K562 (cell line): ENCODE data around the gene RPL19. TPM values are rescaled to one million over a fixed set of nuclear protein-coding genes. Genes with fewer than 3 reads are reported as not detected.

ENCODE experiments used
- ATAC-seq: fragments of 200-7000 bp; cut with Tn5 transposase; 3 replicates; pipeline ENCODE4 v1.9.1; 2020; ENCODE audit warnings: moderate library complexity
- BruUV-seq: library from RNA; stranded (reverse); fragments of 400-500 nt; replicated peaks from 2 replicates; lab custom pipeline; 2021; lab: Mats Ljungman, UMichigan
- CTCF ChIA-PET: fragments of 300-600 bp; formaldehyde crosslinking; extraction: SDS; loops from one replicate; lab custom pipeline; 2021; ENCODE audit warnings: low intra/inter-chr PET ratio; lab: Yijun Ruan, JAX
- POLR2A ChIA-PET: fragments of 300-600, 350-650 bp; sonication (Branson Sonifier 250); formaldehyde crosslinking; extraction: SDS; loops from one replicate; lab custom pipeline; 2021; ENCODE audit warnings: antibody characterized with exemption, inconsistent platforms; lab: Yijun Ruan, JAX
- DNase-seq, 4 experiments: peaks; one replicate each; pipeline versions ENCODE4 v3.0.0 to v3.0.0-alpha.2; 2011 to 2018; ENCODE audit warnings: low spot score in 3 of 4, mixed read lengths in 3 of 4; ENCODE audit errors: extremely low read depth in 1 of 4
- FAIRE-seq: peaks from 2 replicates; lab custom pipeline; 2011; peaks lifted over from hg19 to GRCh38; lab: Jason Lieb, UNC
- H2AFZ ChIP-seq: 2 replicates; pipeline ENCODE4 v1.6.0; 2011; ENCODE audit warnings: low read depth, low read length, control low read depth, inconsistent platforms
- H3K27ac ChIP-seq: fragments of 200-600 bp; 3 replicates; pipeline ENCODE4 v1.8.0; 2011; ENCODE audit warnings: low read depth, mild to moderate bottlenecking, control low read depth, inconsistent platforms, low read length, moderate library complexity, mixed read lengths; ENCODE audit errors: extremely low read depth
- H3K27me3 ChIP-seq, 2 experiments: fragments of 300-600 bp in 1 of 2; 2 replicates in 1 of 2; 3 replicates in 1 of 2; pipeline versions ENCODE4 v1.6.0 to v1.8.0; 2011; ENCODE audit warnings: inconsistent platforms in 2 of 2, low read length in 2 of 2, mild to moderate bottlenecking in 1 of 2, mixed read lengths in 1 of 2, moderate library complexity in 1 of 2; ENCODE audit not compliant: control insufficient read depth in 2 of 2, insufficient read depth in 2 of 2
- H3K36me3 ChIP-seq: fragments of 300-600 bp; 3 replicates; pipeline ENCODE4 v1.8.0; 2011; ENCODE audit warnings: mild to moderate bottlenecking, low read length, inconsistent platforms; ENCODE audit not compliant: control insufficient read depth, insufficient read depth
- H3K4me1 ChIP-seq, 2 experiments: fragments of 200-600 bp in 1 of 2; replicated peaks in 1 of 2; 2 replicates in 1 of 2; 3 replicates in 1 of 2; pipeline versions ENCODE4 v1.5.1 to v1.8.0; 2011; ENCODE audit warnings: inconsistent platforms in 2 of 2, low read length in 2 of 2, mild to moderate bottlenecking in 1 of 2, mixed read lengths in 1 of 2, moderate library complexity in 1 of 2; ENCODE audit not compliant: control insufficient read depth in 2 of 2, insufficient read depth in 2 of 2
- H3K4me2 ChIP-seq: 2 replicates; pipeline ENCODE4 v1.6.1; 2011; ENCODE audit warnings: low read length, control low read depth, inconsistent platforms, mixed read lengths; ENCODE audit not compliant: insufficient read depth
- H3K4me3 ChIP-seq: fragments of 200-600 bp; sonication (generic), shearing (Covaris generic); 2 replicates; pipeline ENCODE4 v1.5.1; 2016; ENCODE audit warnings: control low read depth, inconsistent platforms
- H3K79me2 ChIP-seq: fragments of 200-600 bp; 3 replicates; pipeline ENCODE4 v1.8.0; 2011; ENCODE audit warnings: low read length, inconsistent platforms; ENCODE audit not compliant: control insufficient read depth, insufficient read depth
- H3K9ac ChIP-seq, 2 experiments: 2 replicates each; pipeline versions ENCODE4 v1.6.0 to v1.6.1; 2011; ENCODE audit warnings: low read depth in 2 of 2, low read length in 2 of 2, control low read depth in 1 of 2, inconsistent platforms in 1 of 2, mild to moderate bottlenecking in 1 of 2, mixed read lengths in 1 of 2; ENCODE audit not compliant: insufficient read depth in 1 of 2
- H3K9me1 ChIP-seq: one replicate; pipeline ENCODE4 v1.6.0; 2011; ENCODE audit warnings: inconsistent platforms, mild to moderate bottlenecking, low read length, moderate library complexity; ENCODE audit not compliant: control insufficient read depth, insufficient read depth
- H3K9me3 ChIP-seq: replicated peaks from 2 replicates; pipeline ENCODE4 v1.5.1; 2011; ENCODE audit warnings: low read depth, low read length, inconsistent platforms; ENCODE audit not compliant: control insufficient read depth, insufficient read depth
- H4K20me1 ChIP-seq: replicated peaks from 2 replicates; pipeline ENCODE4 v1.6.1; 2011; ENCODE audit warnings: low read length, inconsistent platforms, mixed read lengths; ENCODE audit not compliant: control insufficient read depth, insufficient read depth
- KDM1A ChIP-seq, 2 experiments: fragments of 450-650 bp; IDR thresholded peaks; 2 replicates each; pipeline ENCODE4 v1.6.1; 2016; ENCODE audit warnings: mild to moderate bottlenecking in 2 of 2
- NRF1 ChIP-seq, 2 experiments: fragments of 450-650 bp; IDR thresholded peaks in 1 of 2; conservative IDR thresholded peaks in 1 of 2; 2 replicates each; pipeline ENCODE4 v1.6.1; 2014; ENCODE audit warnings: mild to moderate bottlenecking in 2 of 2
- THAP7 ChIP-seq: fragments of 250-450 bp; sonication (Bioruptor Pico); IDR thresholded peaks from 2 replicates; pipeline ENCODE4 v1.5.0; 2021
- ZBTB7A ChIP-seq: IDR thresholded peaks from 2 replicates; pipeline ENCODE4 v1.6.1; 2011; ENCODE audit warnings: low read depth, mild to moderate bottlenecking, low read length, moderate library complexity, borderline replicate concordance; ENCODE audit not compliant: control insufficient read depth
- WGBS: fragments of 100-300 bp; shearing (Covaris generic); methylation state at CpG from one replicate; pipeline ENCODE4 v1.1.6; 2016; ENCODE audit warnings: low coverage, mixed read lengths; ENCODE audit not compliant: insufficient coverage; ENCODE audit errors: missing lambda C conversion rate; 5-methylcytosine and 5-hydroxymethylcytosine counted together
- in situ Hi-C: fragments of 300-500 bp; cut with MboI; formaldehyde crosslinking; loops from 4 replicates; pipeline ENCODE4 v1.15.0; 2018; ENCODE audit warnings: inconsistent platforms, mixed read lengths
- intact Hi-C: fragments of 100-400 bp; cut with micrococcal nuclease; formaldehyde crosslinking; loops from 2 replicates; pipeline ENCODE4 v1.14.2; 2022
- polyA plus RNA-seq, 8 experiments: library from polyadenylated mRNA; depleted of rRNA in 4 of 8; stranded (reverse) in 5 of 8; unstranded in 3 of 8; fragments of >200 nt; fragmentation: Nextera tagmentation in 2 of 8; fragmentation: Illumina TruSeq in 1 of 8; extraction: Ambion mirVana in 2 of 8; extraction: Trizol in 1 of 8; gene quantifications; 2 replicates each; pipeline versions ENCODE4 v1.2.1 to v1.2.3, GENCODE V29; 2011 to 2014; ENCODE audit warnings: inconsistent platforms in 1 of 8, missing spikeins in 1 of 8
- total RNA-seq, 7 experiments: library from RNA; depleted of rRNA in 6 of 7; stranded (reverse); fragments of >200 nt in 6 of 7; fragmentation: Illumina TruSeq in 2 of 7; extraction: Trizol in 2 of 7; gene quantifications; 2 replicates each; pipeline versions ENCODE4 v1.2.1 to v1.2.3, GENCODE V29; 2011 to 2021; ENCODE audit warnings: low replicate concordance in 1 of 7

Gene RPL19
- total and polyA plus RNA-seq, 9 of the 15 experiments (the other 6 are each of a cell fraction or from before 2014, with no cell fraction given): 2,263 to 4,614 (median 3,727) TPM

- peak; percentile 37; the same call in 1 of the 2 replicates for TF ChIP-seq ZBTB7A
Measured at GRCh38 chr17:39225308-39225958, 25.4 kb downstream of the RPL19 start, which contains the start of gene STAC2 (continued).

DNA sequence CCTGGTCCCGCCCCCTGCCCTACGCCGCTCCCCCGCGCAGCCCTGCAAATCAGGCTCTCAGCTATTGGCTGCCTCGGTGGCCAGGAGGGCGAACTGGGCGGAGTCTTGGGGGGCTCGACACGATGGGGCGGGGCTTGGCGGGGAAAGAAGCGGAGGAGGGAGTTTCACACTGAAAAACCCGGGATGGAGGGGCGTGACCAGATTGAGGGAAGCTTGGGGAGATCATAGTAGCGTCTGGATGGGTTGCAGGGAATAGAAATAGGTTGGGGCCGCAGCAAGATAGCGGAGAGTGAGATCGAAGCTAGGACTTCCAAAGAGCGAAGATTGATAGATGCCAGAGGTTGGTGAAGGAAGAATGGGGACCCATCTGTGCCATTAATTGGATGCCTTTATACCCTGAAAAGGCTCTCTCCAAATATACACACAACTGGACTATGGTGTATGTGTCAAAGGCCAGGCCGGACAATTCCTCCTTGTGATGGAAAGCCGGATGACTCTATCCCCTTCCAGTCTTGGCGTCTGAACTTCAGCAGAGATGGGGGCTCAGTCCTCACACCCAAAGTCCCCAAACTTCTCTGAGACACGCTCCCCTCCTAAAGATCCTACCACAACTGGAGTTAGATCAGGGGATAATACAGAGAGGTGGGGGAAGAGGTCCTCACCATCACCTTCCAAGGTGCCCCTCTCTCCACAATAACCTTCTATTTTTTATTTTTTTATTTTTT is 26.0 kb downstream of the RPL19 start:
- no peaks in the 10 kb centered on the region for H3K36me3 ChIP-seq
- no peak overlapping the region for H3K27ac ChIP-seq
- peaks cover 2 to 33% of the 10 kb centered on the region in 2 experiments; a peak in 3 of 5 replicates for H3K4me1 ChIP-seq
- no peaks in the 10 kb centered on the region for H3K9me3 ChIP-seq
- ChIA-PET POLR2A (interaction anchor here (1.0 kb wide), 1 partner anchor 26 kb away, joined by 3 read pairs; the partner anchor contains the start of gene RPL19), CTCF (interaction anchor here (0.5 kb wide), 1 partner anchor 20 kb away, joined by 3 read pairs; no protein-coding TSS in a partner anchor)
- no peaks in the 10 kb centered on the region for H3K79me2 ChIP-seq
- DNase-seq (peak; percentile 75 to 93 (median 88)), FAIRE-seq (peak; percentile 76), ATAC-seq (peak; percentile 74)
- peak overlapping the region; percentile 15; the same call in 1 of the 2 replicates for H3K4me3 ChIP-seq
- WGBS: 10% methylated on average over 18 of the region's 24 CpGs
- no TSS peak for BruUV-seq
- no peaks in the 10 kb centered on the region for H4K20me1 ChIP-seq
- no peak overlapping the region for H3K4me2 ChIP-seq
- no peaks in the 10 kb centered on the region for H3K9me1 ChIP-seq
- no peak overlapping the region for H3K9ac ChIP-seq
- intact Hi-C loops (no loop called here), in situ Hi-C loops (no loop called here)
- peaks cover 6 to 35% of the 10 kb centered on the region in 2 experiments; a peak in 4 of 5 replicates for H3K27me3 ChIP-seq
- no peak overlapping the region for H2AFZ ChIP-seq
- TF ChIP-seq KDM1A (IDR thresholded peaks at IDR 0.05) (peak in 1 of 2 experiments; percentile 39; a peak in 1 of 4 replicates), THAP7 (no peak), NRF1 (conservative IDR thresholded peaks at IDR 0.05 in 1 of 2, IDR thresholded peaks at IDR 0.05 in 1 of 2) (0 out of 4 replicates have a peak, but pooled peaks of 1 of the 2 experiments have one; percentile 19)
